ENCODE data around the gene TRIM5.
"Not testable (repeated sequence)": the region's sequence is repeated elsewhere in the genome, so short reads cannot be mapped to it uniquely, and the experiment has no call there.

TRIM5 gene

DNA sequence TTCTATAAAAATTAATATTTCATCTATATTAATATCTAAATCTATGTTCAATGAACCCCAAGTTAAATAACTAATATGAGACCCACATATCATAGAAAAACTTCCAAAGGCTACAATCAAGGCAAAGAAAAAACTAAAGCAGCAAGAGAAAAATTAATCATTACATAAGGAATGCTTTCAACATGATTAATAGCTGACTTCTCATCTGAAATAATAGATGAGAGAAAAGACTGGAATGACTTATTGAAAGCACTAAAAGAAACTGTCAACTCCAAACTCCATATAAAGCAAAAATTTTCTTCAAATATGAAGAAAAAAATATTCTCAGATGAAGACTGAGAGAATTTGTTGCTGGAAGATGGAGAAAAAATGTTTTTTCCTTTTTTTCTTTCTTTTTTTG lies 13.0 kb downstream of the TRIM5 start:
- Histone ChIP-seq H3K4me1 (ENCODE audit: insufficient read depth, low read length) (no peaks in the 10 kb centered on the region), H3K36me3 (ENCODE audit: insufficient read depth, low read length) (no peaks in the 10 kb centered on the region), H3K9ac (ENCODE audit: low read depth, low read length) (no peak overlapping the region), H3K9me3 (ENCODE audit: control insufficient read depth, insufficient read depth, low read length) (no peaks in the 10 kb centered on the region)

- H3K9me3 ChIP-seq (ENCODE audit: control insufficient read depth, insufficient read depth, low read length) = no peaks in the 10 kb centered on the region
- H3K36me3 ChIP-seq (ENCODE audit: insufficient read depth, low read length) = no peaks in the 10 kb centered on the region; the same call in 1 of the 2 replicates
- H3K4me1 ChIP-seq (ENCODE audit: insufficient read depth, low read length) = no peaks in the 10 kb centered on the region
- no peak overlapping the region for H3K9ac ChIP-seq (ENCODE audit: low read depth, low read length)
Observed at GRCh38 chr11:5666402-5666793, 18.5 kb downstream of the TRIM5 start.

DNA sequence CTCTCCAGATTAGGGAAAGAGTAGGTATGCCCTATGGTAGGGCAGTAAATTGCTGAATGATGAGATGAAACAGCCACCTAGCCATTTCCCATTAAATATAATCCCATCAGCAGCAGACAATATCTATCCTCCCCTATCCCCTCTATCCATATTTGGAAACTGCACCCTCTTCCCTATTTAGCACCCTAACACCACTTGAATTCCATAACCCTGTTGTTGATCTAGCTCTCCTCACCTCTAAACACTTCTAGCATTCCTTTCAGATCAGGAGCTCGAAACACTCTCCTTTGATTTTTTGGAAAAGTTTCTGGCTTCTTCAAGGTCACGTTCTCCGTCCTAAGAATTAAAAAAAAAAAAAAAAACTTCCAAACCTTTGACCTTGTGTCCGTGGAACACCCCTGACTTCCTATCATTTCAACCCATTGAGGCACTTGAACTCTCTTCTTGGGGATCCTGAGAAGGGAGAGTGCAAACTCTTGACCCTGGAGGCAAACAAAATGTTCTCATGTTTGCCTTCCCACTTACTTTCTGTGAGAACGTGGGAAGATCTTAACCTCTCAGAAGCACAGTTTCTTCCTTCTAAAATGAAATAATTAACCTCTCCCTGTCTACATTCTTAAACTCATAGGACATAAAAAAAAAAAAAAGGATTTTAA lies 19.0 kb downstream of the TRIM5 start:
- no peaks in the 10 kb centered on the region; the same call in 1 of the 2 replicates for H3K36me3 ChIP-seq (ENCODE audit: insufficient read depth, low read length)
- no peak overlapping the region for H3K9ac ChIP-seq (ENCODE audit: low read depth, low read length)
- H3K9me3 ChIP-seq (ENCODE audit: control insufficient read depth, insufficient read depth, low read length) = no peaks in the 10 kb centered on the region
- H3K4me1 ChIP-seq (ENCODE audit: insufficient read depth, low read length) = no peaks in the 10 kb centered on the region

- H3K4me1 ChIP-seq (ENCODE audit: insufficient read depth, low read length) = no peaks in the 10 kb centered on the region
Observed at GRCh38 chr11:5665051-5665570, 19.8 kb downstream of the TRIM5 start.

GRCh38 chr11:5663511-5663910 lies 21.4 kb downstream of the TRIM5 start:
- H3K9ac ChIP-seq (ENCODE audit: low read depth, low read length) = no peak overlapping the region
- H3K4me1 ChIP-seq (ENCODE audit: insufficient read depth, low read length) = no peaks in the 10 kb centered on the region
- no peaks in the 10 kb centered on the region for H3K9me3 ChIP-seq (ENCODE audit: control insufficient read depth, insufficient read depth, low read length)
- no peaks in the 10 kb centered on the region; the same call in 1 of the 2 replicates for H3K36me3 ChIP-seq (ENCODE audit: insufficient read depth, low read length)

More at GRCh38 chr11:5665051-5665570, 19.8 kb downstream of the TRIM5 start:
- Histone ChIP-seq H3K36me3 (ENCODE audit: insufficient read depth, low read length) (no peaks in the 10 kb centered on the region; the same call in 1 of the 2 replicates), H3K9ac (ENCODE audit: low read depth, low read length) (no peak overlapping the region), H3K9me3 (ENCODE audit: control insufficient read depth, insufficient read depth, low read length) (no peaks in the 10 kb centered on the region)

DNA sequence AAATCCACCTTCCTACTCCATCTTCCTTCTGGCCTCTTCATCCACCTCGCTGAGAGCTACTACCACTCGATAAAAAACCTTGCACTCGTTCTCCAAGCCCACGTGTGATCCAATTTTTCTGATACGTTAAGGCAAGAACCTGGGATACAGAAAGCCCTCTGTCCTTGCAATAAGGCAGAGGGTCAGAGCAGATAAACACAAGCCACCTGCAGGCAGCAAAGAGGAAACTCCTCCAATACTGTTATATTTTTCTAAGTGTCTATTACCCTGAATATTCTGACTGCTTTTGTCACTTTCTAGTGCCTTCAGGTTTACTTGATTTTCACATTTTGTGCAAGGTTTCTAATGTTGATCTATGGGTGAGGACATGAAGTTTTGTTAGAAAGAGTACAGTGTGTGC lies 26.6 kb downstream of the TRIM5 start:
- Histone ChIP-seq H3K4me1 (ENCODE audit: insufficient read depth, low read length) (no peaks in the 10 kb centered on the region), H3K36me3 (ENCODE audit: insufficient read depth, low read length) (no peaks in the 10 kb centered on the region)

GRCh38 chr11:5656956-5657355 lies 27.9 kb downstream of the TRIM5 start:
- not testable (repeated sequence) for H3K9ac ChIP-seq (ENCODE audit: low read depth, low read length); H3K36me3 ChIP-seq (ENCODE audit: insufficient read depth, low read length); H3K4me1 ChIP-seq (ENCODE audit: insufficient read depth, low read length); H3K9me3 ChIP-seq (ENCODE audit: control insufficient read depth, insufficient read depth, low read length)

More for the DNA sequence above, 26.6 kb downstream of the TRIM5 start:
- Histone ChIP-seq H3K9ac (ENCODE audit: low read depth, low read length) (no peak overlapping the region), H3K9me3 (ENCODE audit: control insufficient read depth, insufficient read depth, low read length) (no peaks in the 10 kb centered on the region)

- Histone ChIP-seq H3K36me3 (ENCODE audit: insufficient read depth, low read length) (no peaks in the 10 kb centered on the region), H3K9ac (ENCODE audit: low read depth, low read length) (no peak overlapping the region), H3K4me1 (ENCODE audit: insufficient read depth, low read length) (no peaks in the 10 kb centered on the region), H3K9me3 (ENCODE audit: control insufficient read depth, insufficient read depth, low read length) (no peaks in the 10 kb centered on the region)
Observed at GRCh38 chr11:5655474-5655873, 29.4 kb downstream of the TRIM5 start.

- H3K4me1 ChIP-seq (ENCODE audit: insufficient read depth, low read length) = no peaks in the 10 kb centered on the region
Observed at GRCh38 chr11:5646139-5646538, 38.7 kb downstream of the TRIM5 start.

GRCh38 chr11:5643585-5643984 lies 41.3 kb downstream of the TRIM5 start:
- H3K4me1 ChIP-seq (ENCODE audit: insufficient read depth, low read length) = no peaks in the 10 kb centered on the region
- H3K9me3 ChIP-seq (ENCODE audit: control insufficient read depth, insufficient read depth, low read length) = no peaks in the 10 kb centered on the region

More at GRCh38 chr11:5646139-5646538, 38.7 kb downstream of the TRIM5 start:
- no peaks in the 10 kb centered on the region for H3K36me3 ChIP-seq (ENCODE audit: insufficient read depth, low read length)
- no peaks in the 10 kb centered on the region for H3K9me3 ChIP-seq (ENCODE audit: control insufficient read depth, insufficient read depth, low read length)
- no peak overlapping the region for H3K9ac ChIP-seq (ENCODE audit: low read depth, low read length)

DNA sequence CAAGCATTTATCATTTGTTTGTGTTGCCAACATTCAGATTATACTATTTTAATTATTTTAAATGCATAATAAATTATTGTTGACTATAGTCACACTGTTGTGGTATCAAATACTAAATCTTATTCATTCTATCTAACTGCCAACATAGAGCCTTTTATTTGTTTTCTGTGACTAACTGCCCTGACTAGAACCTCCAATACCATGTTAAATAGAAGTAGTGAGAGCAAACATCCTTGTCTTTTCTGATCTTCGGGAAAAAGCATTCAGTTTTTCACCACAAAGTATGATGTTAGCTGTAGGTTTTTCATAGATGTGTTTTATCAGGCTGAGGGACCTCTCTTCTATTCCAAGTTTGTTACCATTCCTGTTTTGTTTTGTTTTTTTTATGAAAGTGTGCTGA lies 44.9 kb downstream of the TRIM5 start:
- Histone ChIP-seq H3K9me3 (ENCODE audit: control insufficient read depth, insufficient read depth, low read length) (no peaks in the 10 kb centered on the region), H3K9ac (ENCODE audit: low read depth, low read length) (no peak overlapping the region), H3K4me1 (ENCODE audit: insufficient read depth, low read length) (no peaks in the 10 kb centered on the region), H3K36me3 (ENCODE audit: insufficient read depth, low read length) (no peaks in the 10 kb centered on the region)

More at GRCh38 chr11:5643585-5643984, 41.3 kb downstream of the TRIM5 start:
- Histone ChIP-seq H3K36me3 (ENCODE audit: insufficient read depth, low read length) (no peaks in the 10 kb centered on the region), H3K9ac (ENCODE audit: low read depth, low read length) (no peak overlapping the region)

DNA sequence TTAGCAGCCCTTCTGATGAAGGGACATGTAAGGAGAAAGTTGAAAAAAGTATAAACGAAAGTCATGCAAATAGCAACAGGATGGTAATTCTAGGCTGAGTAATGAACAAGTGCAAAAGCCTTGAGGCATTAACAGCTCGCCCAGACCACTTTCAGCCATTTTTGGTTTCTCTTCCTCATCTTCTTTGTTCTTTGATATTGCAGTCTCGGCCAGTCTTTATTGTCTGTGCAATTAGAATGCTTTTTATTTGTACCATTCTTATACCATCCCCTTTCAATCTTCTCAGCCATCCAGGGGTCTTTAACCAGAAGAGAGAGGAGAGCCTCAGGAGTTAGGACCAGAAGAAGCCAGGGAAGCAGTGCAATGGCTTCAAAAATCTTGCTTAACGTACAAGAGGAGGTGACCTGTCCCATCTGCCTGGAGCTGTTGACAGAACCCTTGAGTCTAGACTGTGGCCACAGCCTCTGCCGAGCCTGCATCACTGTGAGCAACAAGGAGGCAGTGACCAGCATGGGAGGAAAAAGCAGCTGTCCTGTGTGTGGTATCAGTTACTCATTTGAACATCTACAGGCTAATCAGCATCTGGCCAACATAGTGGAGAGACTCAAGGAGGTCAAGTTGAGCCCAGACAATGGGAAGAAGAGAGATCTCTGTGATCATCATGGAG lies 52.8 kb downstream of the TRIM5 start:
- no peak overlapping the region for H3K9ac ChIP-seq (ENCODE audit: low read depth, low read length)

GRCh38 chr11:5631417-5631816 lies 53.5 kb downstream of the TRIM5 start:
- Histone ChIP-seq H3K36me3 (ENCODE audit: insufficient read depth, low read length) (no peaks in the 10 kb centered on the region), H3K9ac (ENCODE audit: low read depth, low read length) (no peak overlapping the region), H3K4me1 (ENCODE audit: insufficient read depth, low read length) (no peaks in the 10 kb centered on the region)

More for the DNA sequence above, 52.8 kb downstream of the TRIM5 start:
- no peaks in the 10 kb centered on the region for H3K4me1 ChIP-seq (ENCODE audit: insufficient read depth, low read length)
- H3K9me3 ChIP-seq (ENCODE audit: control insufficient read depth, insufficient read depth, low read length) = no peaks in the 10 kb centered on the region
- H3K36me3 ChIP-seq (ENCODE audit: insufficient read depth, low read length) = no peaks in the 10 kb centered on the region

GRCh38 chr11:5626196-5626595 lies 58.7 kb downstream of the TRIM5 start:
- peaks cover 9% of the 10 kb centered on the region for H3K4me1 ChIP-seq (ENCODE audit: insufficient read depth, low read length)

More at GRCh38 chr11:5631417-5631816, 53.5 kb downstream of the TRIM5 start:
- no peaks in the 10 kb centered on the region for H3K9me3 ChIP-seq (ENCODE audit: control insufficient read depth, insufficient read depth, low read length)

DNA sequence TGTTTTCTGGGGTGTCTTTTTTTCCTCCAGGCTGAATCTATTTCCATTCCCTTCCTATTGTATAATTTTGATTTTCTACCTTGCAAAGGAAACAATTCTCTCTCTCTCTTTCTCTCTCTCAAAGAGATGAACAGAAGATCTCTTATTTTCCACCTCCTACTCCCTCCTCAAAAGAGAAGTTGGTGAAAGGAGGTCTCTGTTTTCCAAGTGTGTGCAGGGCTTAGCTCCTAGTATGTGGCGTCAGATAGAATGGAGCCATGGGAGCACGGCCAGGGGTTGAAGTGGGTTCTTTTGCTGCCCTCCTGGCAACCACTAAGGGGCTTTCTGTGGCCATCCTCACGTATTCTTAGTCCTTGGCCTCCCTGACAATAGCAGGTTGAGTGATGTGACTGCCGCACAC lies 59.6 kb downstream of the TRIM5 start:
- Histone ChIP-seq H3K4me1 (ENCODE audit: insufficient read depth, low read length) (peaks cover 17% of the 10 kb centered on the region), H3K36me3 (ENCODE audit: insufficient read depth, low read length) (no peaks in the 10 kb centered on the region), H3K9ac (ENCODE audit: low read depth, low read length) (peak overlapping the region; percentile 35; the same call in 1 of the 2 replicates), H3K9me3 (ENCODE audit: control insufficient read depth, insufficient read depth, low read length) (no peaks in the 10 kb centered on the region)

More at GRCh38 chr11:5626196-5626595, 58.7 kb downstream of the TRIM5 start:
- no peak overlapping the region for H3K9ac ChIP-seq (ENCODE audit: low read depth, low read length)
- H3K9me3 ChIP-seq (ENCODE audit: control insufficient read depth, insufficient read depth, low read length) = no peaks in the 10 kb centered on the region
- H3K36me3 ChIP-seq (ENCODE audit: insufficient read depth, low read length) = no peaks in the 10 kb centered on the region
